OCI-LY3 (cell line): ENCODE results near the gene CHST8.

Source experiments
- EZH2phosphoT487 ChIP-seq: fragments of 200-600 bp; shearing (Covaris generic); IDR thresholded peaks from 2 replicates; pipeline ENCODE4 v1.6.1; 2018; ENCODE audit warnings: antibody characterized with exemption, mixed run types, low read depth
- TF ChIP-seq, protein P1 (sequence below): fragments of 200-600, 300-600 bp; sonication (generic); IDR thresholded peaks from 2 replicates; pipeline ENCODE4 v1.5.1; 2014; ENCODE audit warnings: antibody characterized with exemption, low read length, low read depth

GRCh38 chr19:33638167-33639034 is 16.6 kb downstream of the CHST8 start:
- no peak for TF ChIP-seq EZH2phosphoT487
- TF ChIP-seq, protein P1, sequence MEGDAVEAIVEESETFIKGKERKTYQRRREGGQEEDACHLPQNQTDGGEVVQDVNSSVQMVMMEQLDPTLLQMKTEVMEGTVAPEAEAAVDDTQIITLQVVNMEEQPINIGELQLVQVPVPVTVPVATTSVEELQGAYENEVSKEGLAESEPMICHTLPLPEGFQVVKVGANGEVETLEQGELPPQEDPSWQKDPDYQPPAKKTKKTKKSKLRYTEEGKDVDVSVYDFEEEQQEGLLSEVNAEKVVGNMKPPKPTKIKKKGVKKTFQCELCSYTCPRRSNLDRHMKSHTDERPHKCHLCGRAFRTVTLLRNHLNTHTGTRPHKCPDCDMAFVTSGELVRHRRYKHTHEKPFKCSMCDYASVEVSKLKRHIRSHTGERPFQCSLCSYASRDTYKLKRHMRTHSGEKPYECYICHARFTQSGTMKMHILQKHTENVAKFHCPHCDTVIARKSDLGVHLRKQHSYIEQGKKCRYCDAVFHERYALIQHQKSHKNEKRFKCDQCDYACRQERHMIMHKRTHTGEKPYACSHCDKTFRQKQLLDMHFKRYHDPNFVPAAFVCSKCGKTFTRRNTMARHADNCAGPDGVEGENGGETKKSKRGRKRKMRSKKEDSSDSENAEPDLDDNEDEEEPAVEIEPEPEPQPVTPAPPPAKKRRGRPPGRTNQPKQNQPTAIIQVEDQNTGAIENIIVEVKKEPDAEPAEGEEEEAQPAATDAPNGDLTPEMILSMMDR: no peak
